DND-41 (cell line): ENCODE measurements around the gene RUBCNL.

Experiments
- CTCF ChIP-seq: IDR thresholded peaks from 2 replicates; pipeline ENCODE4 v1.5.1; 2012; ENCODE audit warnings: borderline replicate concordance, low read length, moderate library complexity, mild to moderate bottlenecking; ENCODE audit not compliant: poor library complexity, severe bottlenecking; ENCODE audit errors: extremely low read depth
- EZH2 ChIP-seq: IDR thresholded peaks from 3 replicates; pipeline ENCODE4 v1.6.1; 2012; ENCODE audit warnings: borderline replicate concordance, low read depth, mild to moderate bottlenecking, moderate library complexity, low read length, inconsistent platforms; ENCODE audit not compliant: severe bottlenecking

GRCh38 chr13:46350003-46350402 lies 37.0 kb downstream of the RUBCNL start:
- no peak for TF ChIP-seq CTCF
- no peak for TF ChIP-seq EZH2
